Lower lobe of right lung (tissue), 2 donors: ENCODE data around the gene GHR. TPM values are rescaled to one million over a fixed set of nuclear protein-coding genes. Genes with fewer than 3 reads are reported as not detected.

Source experiments
- ATAC-seq, 2 donors: fragments of 200-7000 bp; cut with Tn5 transposase; one replicate each; pipeline ENCODE4 v1.9.1; 2020 to 2022; ENCODE audit warnings: mild to moderate bottlenecking in 2 of 2, moderate library complexity in 2 of 2
- DNase-seq: peaks from one replicate; pipeline ENCODE4 v3.0.0-alpha.2; 2020
- H3K27ac ChIP-seq: fragments of 200-600 bp; one replicate; pipeline ENCODE4 v1.8.0; 2022
- H3K27me3 ChIP-seq: fragments of 200-600 bp; one replicate; pipeline ENCODE4 v1.8.0; 2022; ENCODE audit warnings: low read depth
- H3K36me3 ChIP-seq: fragments of 200-600 bp; one replicate; pipeline ENCODE4 v1.8.0; 2022; ENCODE audit warnings: mild to moderate bottlenecking
- H3K4me1 ChIP-seq: fragments of 200-600 bp; one replicate; pipeline ENCODE4 v1.8.0; 2022
- H3K4me3 ChIP-seq: fragments of 200-600 bp; one replicate; pipeline ENCODE4 v1.8.0; 2022; ENCODE audit warnings: mild to moderate bottlenecking
- H3K9me3 ChIP-seq: fragments of 200-600 bp; one replicate; pipeline ENCODE4 v1.8.0; 2022
- CTCF ChIP-seq: fragments of 200-600 bp; IDR thresholded peaks from one replicate; pipeline ENCODE4 v1.8.0; 2022; ENCODE audit warnings: antibody characterized with exemption, mild to moderate bottlenecking
- intact Hi-C: fragments of 100-400 bp; cut with DNase I; formaldehyde crosslinking; loops from one replicate; pipeline ENCODE4 v1.11.0; 2022
- total RNA-seq: library from RNA; stranded (reverse); fragmentation: NEBNext Ultra II Directional; extraction: Animal tissue kit (Norgen Biotek cat#: 25700); gene quantifications from one replicate; pipeline ENCODE4 v1.2.1, GENCODE V29; 2021
- donor health status: DM: no; HTN: yes; CAD: no; lungs with severe emphysema.

GHR gene
- total RNA-seq, 1 donor from 2014 or later = 5.2 TPM

- DNase-seq (no peak), ATAC-seq (no peak)
- H3K4me1 ChIP-seq = peaks cover 16% of the 10 kb centered on the region
- no peak overlapping the region for H3K27ac ChIP-seq
- H3K27me3 ChIP-seq = no peaks in the 10 kb centered on the region
- no peaks in the 10 kb centered on the region for H3K9me3 ChIP-seq
- intact Hi-C loops = loop anchor here (10.0 kb wide), 1 partner anchor 162 kb away; the partner anchor contains the start of gene GHR
- no peak for TF ChIP-seq CTCF
- H3K4me3 ChIP-seq = no peak overlapping the region
- no peaks in the 10 kb centered on the region for H3K36me3 ChIP-seq
Observed at GRCh38 chr5:42586625-42587024, 163.4 kb downstream of the GHR start.

- ATAC-seq (no peak), DNase-seq (no peak)
- H3K27me3 ChIP-seq = no peaks in the 10 kb centered on the region
- no peak overlapping the region for H3K4me3 ChIP-seq
- H3K27ac ChIP-seq = no peak overlapping the region
- H3K4me1 ChIP-seq = peaks cover 18% of the 10 kb centered on the region
- intact Hi-C loops = loop anchor here (10.0 kb wide), 1 partner anchor 162 kb away; the partner anchor contains the start of gene GHR
- H3K36me3 ChIP-seq = no peaks in the 10 kb centered on the region
- H3K9me3 ChIP-seq = no peaks in the 10 kb centered on the region
- no peak for TF ChIP-seq CTCF
Observed at GRCh38 chr5:42587096-42587723, 164.0 kb downstream of the GHR start.

GRCh38 chr5:42590566-42590965 lies 167.3 kb downstream of the GHR start:
- intact Hi-C loops = no loop called here
- ATAC-seq (no peak), DNase-seq (no peak)
- H3K27me3 ChIP-seq = no peaks in the 10 kb centered on the region
- no peaks in the 10 kb centered on the region for H3K9me3 ChIP-seq
- no peak overlapping the region for H3K4me3 ChIP-seq
- no peak overlapping the region for H3K27ac ChIP-seq
- no peak for TF ChIP-seq CTCF
- H3K36me3 ChIP-seq = no peaks in the 10 kb centered on the region
- H3K4me1 ChIP-seq = peaks cover 18% of the 10 kb centered on the region

GRCh38 chr5:42591015-42591414 lies 167.8 kb downstream of the GHR start:
- intact Hi-C loops = no loop called here
- ATAC-seq (peak; percentile 43 to 49), DNase-seq (no peak)
- H3K36me3 ChIP-seq = no peaks in the 10 kb centered on the region
- H3K4me1 ChIP-seq = peaks cover 18% of the 10 kb centered on the region
- no peaks in the 10 kb centered on the region for H3K27me3 ChIP-seq
- TF ChIP-seq CTCF = no peak
- H3K4me3 ChIP-seq = no peak overlapping the region
- no peak overlapping the region for H3K27ac ChIP-seq
- H3K9me3 ChIP-seq = no peaks in the 10 kb centered on the region

- ATAC-seq (no peak), DNase-seq (no peak)
- peaks cover 14% of the 10 kb centered on the region for H3K4me1 ChIP-seq
- no peaks in the 10 kb centered on the region for H3K27me3 ChIP-seq
- H3K9me3 ChIP-seq = no peaks in the 10 kb centered on the region
- TF ChIP-seq CTCF = no peak
- no peak overlapping the region for H3K27ac ChIP-seq
- H3K36me3 ChIP-seq = no peaks in the 10 kb centered on the region
- no peak overlapping the region for H3K4me3 ChIP-seq
- intact Hi-C loops = no loop called here
Observed at GRCh38 chr5:42592401-42593140, 169.3 kb downstream of the GHR start.
